Esophagus squamous epithelium (tissue), 4 donors: ENCODE results near the gene NFYA.

Experiments
- POLR2A ChIP-seq, 4 donors: fragments of 450-650 bp; IDR thresholded peaks; one replicate each; pipeline ENCODE4 v1.6.1; 2017; ENCODE audit warnings: antibody characterized with exemption in 4 of 4, mild to moderate bottlenecking in 4 of 4, moderate library complexity in 3 of 4
- TF ChIP-seq, protein P1 (sequence below), 6 experiments: fragments of 450-650 bp in 4 of 6; fragments of 200-600 bp in 2 of 6; sonication (generic) in 2 of 6; IDR thresholded peaks; one replicate each; pipeline ENCODE4 v1.5.1; 2016 to 2019; ENCODE audit warnings: antibody characterized with exemption in 6 of 6, mild to moderate bottlenecking in 4 of 6, moderate library complexity in 4 of 6

DNA sequence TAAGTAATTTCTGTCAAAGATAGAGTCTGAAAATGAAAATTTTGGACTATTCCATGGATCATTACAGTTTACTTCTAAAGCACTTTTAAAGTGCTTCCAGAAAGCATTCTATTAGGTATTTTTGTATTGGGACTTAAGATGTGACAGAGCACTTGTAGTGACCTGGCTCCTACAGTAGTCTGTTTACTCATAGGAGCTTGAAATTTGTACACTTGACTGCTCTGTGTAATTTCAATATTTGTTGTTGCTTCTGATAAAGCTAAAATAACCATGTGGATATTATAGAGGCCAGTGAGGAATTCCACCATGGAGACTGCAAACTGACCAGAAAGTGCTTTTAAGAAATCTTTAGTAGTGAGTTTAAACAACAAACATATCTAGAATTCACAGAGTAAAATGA, 10.3 kb downstream of the NFYA start:
- TF ChIP-seq, protein P1, sequence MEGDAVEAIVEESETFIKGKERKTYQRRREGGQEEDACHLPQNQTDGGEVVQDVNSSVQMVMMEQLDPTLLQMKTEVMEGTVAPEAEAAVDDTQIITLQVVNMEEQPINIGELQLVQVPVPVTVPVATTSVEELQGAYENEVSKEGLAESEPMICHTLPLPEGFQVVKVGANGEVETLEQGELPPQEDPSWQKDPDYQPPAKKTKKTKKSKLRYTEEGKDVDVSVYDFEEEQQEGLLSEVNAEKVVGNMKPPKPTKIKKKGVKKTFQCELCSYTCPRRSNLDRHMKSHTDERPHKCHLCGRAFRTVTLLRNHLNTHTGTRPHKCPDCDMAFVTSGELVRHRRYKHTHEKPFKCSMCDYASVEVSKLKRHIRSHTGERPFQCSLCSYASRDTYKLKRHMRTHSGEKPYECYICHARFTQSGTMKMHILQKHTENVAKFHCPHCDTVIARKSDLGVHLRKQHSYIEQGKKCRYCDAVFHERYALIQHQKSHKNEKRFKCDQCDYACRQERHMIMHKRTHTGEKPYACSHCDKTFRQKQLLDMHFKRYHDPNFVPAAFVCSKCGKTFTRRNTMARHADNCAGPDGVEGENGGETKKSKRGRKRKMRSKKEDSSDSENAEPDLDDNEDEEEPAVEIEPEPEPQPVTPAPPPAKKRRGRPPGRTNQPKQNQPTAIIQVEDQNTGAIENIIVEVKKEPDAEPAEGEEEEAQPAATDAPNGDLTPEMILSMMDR (IDR thresholded peaks at IDR 0.05), result no peak
- TF ChIP-seq POLR2A (IDR thresholded peaks at IDR 0.05), result no peak
